ENCODE results near the gene SLC13A1. TPM values are rescaled to one million over a fixed set of nuclear protein-coding genes. Genes with fewer than 3 reads are reported as not detected.

The SLC13A1 gene
- polyA plus RNA-seq, 4 donors = 0.07 to 8.2 (median 0.22) TPM; not detected in 1

DNA sequence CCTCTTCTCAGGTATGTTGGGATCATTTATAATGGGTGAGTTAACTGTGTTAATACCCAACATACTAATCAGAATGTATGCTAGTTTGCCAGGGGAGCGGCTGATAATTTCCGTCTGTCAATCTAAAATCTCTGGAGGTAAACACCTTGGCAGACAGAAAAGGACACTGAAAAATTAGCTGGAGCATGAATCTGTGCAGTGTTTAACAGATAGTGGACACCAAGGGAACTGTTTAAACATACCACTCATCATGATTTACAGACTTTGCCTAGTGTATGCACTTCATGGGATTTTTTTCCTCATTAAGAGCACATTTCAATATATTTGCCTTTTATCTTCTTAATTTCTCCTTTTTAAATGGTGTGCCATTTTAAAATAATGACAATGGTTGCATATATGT lies 68.2 kb downstream of the SLC13A1 start:
- FAIRE-seq (no peak), DNase-seq (no peak)
- no peaks in the 10 kb centered on the region for H3K4me1 ChIP-seq (ENCODE audit: control insufficient read depth in 3 of 3, insufficient read depth in 2 of 3, low read depth in 1 of 3, low read length in 2 of 3)
- no peaks in the 10 kb centered on the region for H3K9me3 ChIP-seq (ENCODE audit: control insufficient read depth in 2 of 2, insufficient read depth in 1 of 2, low read depth in 1 of 2, low read length in 1 of 2)
- no peaks in the 10 kb centered on the region for H3K36me3 ChIP-seq (ENCODE audit: control insufficient read depth in 3 of 3, insufficient read depth in 2 of 3, low read depth in 1 of 3, low read length in 3 of 3)
- 28 to 55% (median 51%) methylated on average over 2 of the region's 2 CpGs for WGBS, 3 donors
- no peak overlapping the region for H3K27ac ChIP-seq (ENCODE audit: low read depth in 1 of 3, low read length in 2 of 3)
- no peak overlapping the region for H3K4me3 ChIP-seq (ENCODE audit: low read depth in 1 of 3, low read length in 3 of 3)
- no peaks in the 10 kb centered on the region for H3K27me3 ChIP-seq (ENCODE audit: control insufficient read depth in 3 of 3, insufficient read depth in 3 of 3, low read length in 3 of 3)

DNA sequence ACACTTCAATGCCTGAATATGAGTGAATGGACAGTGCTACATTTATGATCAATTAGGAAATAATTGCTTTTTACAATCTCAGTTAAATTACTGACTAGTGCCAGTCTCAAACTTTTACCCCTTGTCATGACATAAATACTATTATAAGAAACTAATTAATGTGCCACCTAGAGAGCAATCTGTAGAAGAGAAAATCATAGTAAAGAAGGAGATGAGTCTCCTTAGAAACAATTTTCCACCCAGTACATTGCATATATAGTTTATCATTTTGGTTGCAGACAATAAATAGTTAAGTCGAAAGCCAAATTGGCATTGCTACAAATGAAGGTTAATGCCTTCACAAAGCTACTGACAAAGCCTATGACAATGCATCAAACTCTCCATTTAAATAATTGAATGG lies 68.6 kb downstream of the SLC13A1 start:
- no peaks in the 10 kb centered on the region for H3K36me3 ChIP-seq (ENCODE audit: control insufficient read depth in 3 of 3, insufficient read depth in 2 of 3, low read depth in 1 of 3, low read length in 3 of 3)
- no peak overlapping the region for H3K4me3 ChIP-seq (ENCODE audit: low read depth in 1 of 3, low read length in 3 of 3)
- WGBS, 3 donors = 87 to 88% (median 88%) methylated on average over 1 of the region's 1 CpG
- no peaks in the 10 kb centered on the region for H3K4me1 ChIP-seq (ENCODE audit: control insufficient read depth in 3 of 3, insufficient read depth in 2 of 3, low read depth in 1 of 3, low read length in 2 of 3)
- H3K27me3 ChIP-seq (ENCODE audit: control insufficient read depth in 3 of 3, insufficient read depth in 3 of 3, low read length in 3 of 3) = no peaks in the 10 kb centered on the region
- FAIRE-seq (no peak), DNase-seq (no peak)
- no peak overlapping the region for H3K27ac ChIP-seq (ENCODE audit: low read depth in 1 of 3, low read length in 2 of 3)
- no peaks in the 10 kb centered on the region for H3K9me3 ChIP-seq (ENCODE audit: control insufficient read depth in 2 of 2, insufficient read depth in 1 of 2, low read depth in 1 of 2, low read length in 1 of 2)

DNA sequence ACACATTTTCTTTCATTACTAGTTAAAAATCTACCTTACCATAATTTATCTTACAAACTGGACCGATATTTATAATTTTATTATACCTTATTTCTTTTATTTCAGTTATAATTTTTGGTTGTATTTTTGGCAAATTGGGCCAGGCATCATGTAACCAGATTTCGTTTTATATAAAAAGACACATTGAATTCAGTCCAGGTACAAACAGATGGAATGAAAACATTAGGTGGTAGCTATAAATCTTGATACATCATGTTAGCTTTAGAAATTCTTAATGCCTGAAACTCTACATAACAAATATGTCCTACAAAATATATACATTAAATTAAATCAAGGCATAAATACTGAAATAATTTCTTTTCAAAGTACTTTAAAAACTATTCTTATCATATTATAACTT lies 73.1 kb downstream of the SLC13A1 start:
- Histone ChIP-seq H3K9me3 (ENCODE audit: control insufficient read depth in 2 of 2, insufficient read depth in 1 of 2, low read depth in 1 of 2, low read length in 1 of 2) (no peaks in the 10 kb centered on the region), H3K4me3 (ENCODE audit: low read depth in 1 of 3, low read length in 3 of 3) (no peak overlapping the region), H3K27me3 (ENCODE audit: control insufficient read depth in 3 of 3, insufficient read depth in 3 of 3, low read length in 3 of 3) (no peaks in the 10 kb centered on the region), H3K4me1 (ENCODE audit: control insufficient read depth in 3 of 3, insufficient read depth in 2 of 3, low read depth in 1 of 3, low read length in 2 of 3) (no peaks in the 10 kb centered on the region), H3K27ac (ENCODE audit: low read depth in 1 of 3, low read length in 2 of 3) (no peak overlapping the region), H3K36me3 (ENCODE audit: control insufficient read depth in 3 of 3, insufficient read depth in 2 of 3, low read depth in 1 of 3, low read length in 3 of 3) (no peaks in the 10 kb centered on the region)
- FAIRE-seq (no peak), DNase-seq (no peak)
- 49 to 62% (median 57%) methylated on average over 2 of the region's 2 CpGs for WGBS, 3 donors

DNA sequence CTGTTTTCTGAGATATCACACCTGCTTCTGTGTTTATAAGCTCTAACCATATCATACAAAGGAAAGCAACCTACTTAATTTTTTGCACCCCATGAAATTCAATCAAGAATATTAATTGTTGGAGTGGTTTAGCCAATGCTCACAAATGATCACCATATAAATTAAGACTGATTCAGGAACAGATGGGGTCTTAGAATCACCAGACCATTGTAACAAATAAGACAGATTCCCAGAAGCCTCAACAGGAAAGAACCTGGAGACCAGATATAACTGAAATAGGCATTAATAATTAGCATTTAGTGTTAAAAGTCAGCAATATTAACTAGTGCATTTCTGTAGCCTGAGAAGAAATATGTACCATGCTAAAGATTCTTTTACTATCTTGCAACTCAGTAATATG lies 73.6 kb downstream of the SLC13A1 start:
- Histone ChIP-seq H3K27me3 (ENCODE audit: control insufficient read depth in 3 of 3, insufficient read depth in 3 of 3, low read length in 3 of 3) (no peaks in the 10 kb centered on the region), H3K4me3 (ENCODE audit: low read depth in 1 of 3, low read length in 3 of 3) (no peak overlapping the region), H3K9me3 (ENCODE audit: control insufficient read depth in 2 of 2, insufficient read depth in 1 of 2, low read depth in 1 of 2, low read length in 1 of 2) (no peaks in the 10 kb centered on the region), H3K36me3 (ENCODE audit: control insufficient read depth in 3 of 3, insufficient read depth in 2 of 3, low read depth in 1 of 3, low read length in 3 of 3) (no peaks in the 10 kb centered on the region), H3K4me1 (ENCODE audit: control insufficient read depth in 3 of 3, insufficient read depth in 2 of 3, low read depth in 1 of 3, low read length in 2 of 3) (no peaks in the 10 kb centered on the region), H3K27ac (ENCODE audit: low read depth in 1 of 3, low read length in 2 of 3) (no peak overlapping the region)
- no peak for DNase-seq
- FAIRE-seq = no peak

DNA sequence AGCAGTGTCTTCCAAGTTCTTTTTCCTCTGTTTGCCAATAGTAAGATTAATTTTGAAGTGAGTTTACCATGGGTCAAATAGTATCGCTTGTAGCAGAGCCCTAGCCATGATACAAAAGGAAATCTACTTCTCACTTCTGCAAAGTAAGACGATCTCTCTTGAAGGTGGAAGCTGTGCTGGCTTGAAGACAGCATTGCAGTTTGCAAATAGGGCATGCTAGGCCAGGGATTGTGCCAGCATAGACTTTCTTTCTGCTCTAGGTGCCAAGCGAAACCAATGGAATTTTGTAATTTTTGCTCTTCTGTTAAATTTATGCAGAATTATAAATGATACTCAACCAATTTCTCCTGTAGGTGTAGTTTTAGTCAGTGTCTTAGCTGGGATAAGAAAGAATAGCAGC lies 74.5 kb downstream of the SLC13A1 start:
- Histone ChIP-seq H3K27me3 (ENCODE audit: control insufficient read depth in 3 of 3, insufficient read depth in 3 of 3, low read length in 3 of 3) (no peaks in the 10 kb centered on the region), H3K27ac (ENCODE audit: low read depth in 1 of 3, low read length in 2 of 3) (no peak overlapping the region), H3K36me3 (ENCODE audit: control insufficient read depth in 3 of 3, insufficient read depth in 2 of 3, low read depth in 1 of 3, low read length in 3 of 3) (no peaks in the 10 kb centered on the region), H3K4me3 (ENCODE audit: low read depth in 1 of 3, low read length in 3 of 3) (no peak overlapping the region), H3K4me1 (ENCODE audit: control insufficient read depth in 3 of 3, insufficient read depth in 2 of 3, low read depth in 1 of 3, low read length in 2 of 3) (no peaks in the 10 kb centered on the region), H3K9me3 (ENCODE audit: control insufficient read depth in 2 of 2, insufficient read depth in 1 of 2, low read depth in 1 of 2, low read length in 1 of 2) (no peaks in the 10 kb centered on the region)
- no peak for DNase-seq
- FAIRE-seq = no peak
- WGBS, 3 donors = 76 to 93% (median 85%) methylated on average over 3 of the region's 3 CpGs

DNA sequence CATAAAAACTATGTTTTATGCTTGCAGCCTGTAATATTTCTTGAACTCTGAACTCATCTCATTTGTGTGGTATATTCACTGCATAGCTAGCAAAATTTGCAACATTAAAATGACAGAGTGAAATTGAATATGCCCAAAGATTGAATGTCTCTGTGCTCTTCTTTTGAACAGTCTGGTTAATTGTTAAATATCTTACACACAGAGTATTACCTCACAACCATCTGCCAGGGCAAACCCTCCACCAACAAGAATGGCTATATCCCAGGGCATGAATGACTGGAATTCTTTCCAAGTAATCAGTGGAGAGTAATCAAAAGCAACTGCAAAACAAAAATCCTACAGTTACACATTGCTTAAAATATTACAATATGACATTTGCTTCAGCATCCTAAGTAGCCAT lies 76.9 kb downstream of the SLC13A1 start:
- H3K4me3 ChIP-seq (ENCODE audit: low read depth in 1 of 3, low read length in 3 of 3) = no peak overlapping the region
- no peak overlapping the region for H3K27ac ChIP-seq (ENCODE audit: low read depth in 1 of 3, low read length in 2 of 3)
- H3K27me3 ChIP-seq (ENCODE audit: control insufficient read depth in 3 of 3, insufficient read depth in 3 of 3, low read length in 3 of 3) = no peaks in the 10 kb centered on the region
- H3K4me1 ChIP-seq (ENCODE audit: control insufficient read depth in 3 of 3, insufficient read depth in 2 of 3, low read depth in 1 of 3, low read length in 2 of 3) = no peaks in the 10 kb centered on the region
- H3K9me3 ChIP-seq (ENCODE audit: control insufficient read depth in 2 of 2, insufficient read depth in 1 of 2, low read depth in 1 of 2, low read length in 1 of 2) = no peaks in the 10 kb centered on the region
- FAIRE-seq (no peak), DNase-seq (no peak)
- no peaks in the 10 kb centered on the region for H3K36me3 ChIP-seq (ENCODE audit: control insufficient read depth in 3 of 3, insufficient read depth in 2 of 3, low read depth in 1 of 3, low read length in 3 of 3)

DNA sequence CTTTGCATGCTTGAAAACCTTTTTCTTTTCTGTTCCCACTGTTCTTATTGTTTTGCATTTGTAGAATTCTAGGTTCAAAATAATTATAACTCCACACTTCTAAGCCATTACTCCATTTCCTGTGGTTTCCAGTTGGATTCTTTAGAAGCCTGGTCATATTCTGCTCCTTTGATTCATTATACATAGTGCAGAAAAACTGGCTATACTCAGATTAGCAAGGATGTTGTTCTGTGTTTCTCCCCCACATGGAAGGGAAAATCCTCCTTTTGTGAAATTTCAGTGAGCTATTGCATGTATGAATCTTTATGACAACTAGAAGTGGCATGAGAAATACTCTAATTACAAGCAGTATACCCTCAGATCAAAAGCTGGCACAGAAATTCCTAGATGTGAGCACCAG lies 79.5 kb downstream of the SLC13A1 start:
- no peak overlapping the region for H3K27ac ChIP-seq (ENCODE audit: low read depth in 1 of 3, low read length in 2 of 3)
- DNase-seq = no peak
- no peaks in the 10 kb centered on the region for H3K9me3 ChIP-seq (ENCODE audit: control insufficient read depth in 2 of 2, insufficient read depth in 1 of 2, low read depth in 1 of 2, low read length in 1 of 2)
- H3K36me3 ChIP-seq (ENCODE audit: control insufficient read depth in 3 of 3, insufficient read depth in 2 of 3, low read depth in 1 of 3, low read length in 3 of 3) = no peaks in the 10 kb centered on the region
- H3K4me1 ChIP-seq (ENCODE audit: control insufficient read depth in 3 of 3, insufficient read depth in 2 of 3, low read depth in 1 of 3, low read length in 2 of 3) = no peaks in the 10 kb centered on the region
- no peak for FAIRE-seq
- no peak overlapping the region for H3K4me3 ChIP-seq (ENCODE audit: low read depth in 1 of 3, low read length in 3 of 3)
- no peaks in the 10 kb centered on the region for H3K27me3 ChIP-seq (ENCODE audit: control insufficient read depth in 3 of 3, insufficient read depth in 3 of 3, low read length in 3 of 3)

DNA sequence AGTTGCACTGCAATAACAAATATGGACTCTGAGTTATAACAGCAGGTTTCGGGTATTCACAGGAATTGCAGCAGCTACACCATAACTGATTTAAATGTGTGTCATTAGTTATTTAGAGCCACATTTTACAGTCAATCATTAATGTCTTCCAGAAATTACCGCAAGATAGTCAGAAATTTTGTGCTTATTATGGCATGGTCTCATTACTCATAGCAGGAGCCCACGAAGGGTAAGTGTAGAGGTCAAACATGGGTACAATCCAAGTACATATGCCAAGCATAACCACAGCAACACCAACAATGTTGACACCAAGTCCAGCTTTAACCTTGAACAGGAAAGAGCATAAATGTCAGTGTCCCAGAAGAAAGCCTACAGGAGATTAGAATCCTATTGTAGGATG lies 84.4 kb downstream of the SLC13A1 start:
- WGBS, 3 donors = 76 to 94% (median 86%) methylated on average over 3 of the region's 3 CpGs
- DNase-seq = no peak
- Histone ChIP-seq H3K27me3 (ENCODE audit: control insufficient read depth in 3 of 3, insufficient read depth in 3 of 3, low read length in 3 of 3) (no peaks in the 10 kb centered on the region), H3K4me3 (ENCODE audit: low read depth in 1 of 3, low read length in 3 of 3) (no peak overlapping the region), H3K4me1 (ENCODE audit: control insufficient read depth in 3 of 3, insufficient read depth in 2 of 3, low read depth in 1 of 3, low read length in 2 of 3) (no peaks in the 10 kb centered on the region), H3K27ac (ENCODE audit: low read depth in 1 of 3, low read length in 2 of 3) (no peak overlapping the region), H3K9me3 (ENCODE audit: control insufficient read depth in 2 of 2, insufficient read depth in 1 of 2, low read depth in 1 of 2, low read length in 1 of 2) (no peaks in the 10 kb centered on the region), H3K36me3 (ENCODE audit: control insufficient read depth in 3 of 3, insufficient read depth in 2 of 3, low read depth in 1 of 3, low read length in 3 of 3) (no peaks in the 10 kb centered on the region)
- FAIRE-seq = no peak

DNA sequence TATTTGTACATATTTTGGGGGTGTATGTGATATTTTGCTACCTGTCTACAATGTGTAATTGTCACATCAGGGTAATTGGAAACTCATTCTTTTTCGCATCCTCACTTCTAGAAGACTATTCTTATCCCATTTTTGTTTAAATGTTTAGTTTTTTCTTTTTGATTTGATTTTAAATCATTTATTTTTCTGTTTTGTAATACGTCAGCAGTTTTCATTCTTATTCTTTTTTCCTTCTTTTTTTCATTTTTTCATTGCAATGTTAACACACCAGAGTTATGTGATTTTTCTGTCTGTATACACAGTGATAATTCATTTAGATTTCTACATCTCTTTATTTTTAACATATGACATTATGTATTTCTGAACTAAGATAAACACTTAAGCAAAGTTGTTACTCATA lies 85.5 kb downstream of the SLC13A1 start:
- DNase-seq (no peak), FAIRE-seq (no peak)
- no peaks in the 10 kb centered on the region for H3K9me3 ChIP-seq (ENCODE audit: control insufficient read depth in 2 of 2, insufficient read depth in 1 of 2, low read depth in 1 of 2, low read length in 1 of 2)
- H3K4me1 ChIP-seq (ENCODE audit: control insufficient read depth in 3 of 3, insufficient read depth in 2 of 3, low read depth in 1 of 3, low read length in 2 of 3) = no peaks in the 10 kb centered on the region
- no peaks in the 10 kb centered on the region for H3K27me3 ChIP-seq (ENCODE audit: control insufficient read depth in 3 of 3, insufficient read depth in 3 of 3, low read length in 3 of 3)
- no peak overlapping the region for H3K27ac ChIP-seq (ENCODE audit: low read depth in 1 of 3, low read length in 2 of 3)
- H3K4me3 ChIP-seq (ENCODE audit: low read depth in 1 of 3, low read length in 3 of 3) = no peak overlapping the region
- H3K36me3 ChIP-seq (ENCODE audit: control insufficient read depth in 3 of 3, insufficient read depth in 2 of 3, low read depth in 1 of 3, low read length in 3 of 3) = no peaks in the 10 kb centered on the region
- WGBS, 3 donors = 71 to 90% (median 90%) methylated on average over 2 of the region's 2 CpGs
